ENCODE data around the gene TOP2B. TPM values are rescaled to one million over a fixed set of nuclear protein-coding genes. Genes with fewer than 3 reads are reported as not detected.

The TOP2B gene
- total and polyA plus RNA-seq, 9 of the 15 experiments (the other 6 are each of a cell fraction or from before 2014, with no cell fraction given), result 45.3 to 186 (median 134) TPM

DNA sequence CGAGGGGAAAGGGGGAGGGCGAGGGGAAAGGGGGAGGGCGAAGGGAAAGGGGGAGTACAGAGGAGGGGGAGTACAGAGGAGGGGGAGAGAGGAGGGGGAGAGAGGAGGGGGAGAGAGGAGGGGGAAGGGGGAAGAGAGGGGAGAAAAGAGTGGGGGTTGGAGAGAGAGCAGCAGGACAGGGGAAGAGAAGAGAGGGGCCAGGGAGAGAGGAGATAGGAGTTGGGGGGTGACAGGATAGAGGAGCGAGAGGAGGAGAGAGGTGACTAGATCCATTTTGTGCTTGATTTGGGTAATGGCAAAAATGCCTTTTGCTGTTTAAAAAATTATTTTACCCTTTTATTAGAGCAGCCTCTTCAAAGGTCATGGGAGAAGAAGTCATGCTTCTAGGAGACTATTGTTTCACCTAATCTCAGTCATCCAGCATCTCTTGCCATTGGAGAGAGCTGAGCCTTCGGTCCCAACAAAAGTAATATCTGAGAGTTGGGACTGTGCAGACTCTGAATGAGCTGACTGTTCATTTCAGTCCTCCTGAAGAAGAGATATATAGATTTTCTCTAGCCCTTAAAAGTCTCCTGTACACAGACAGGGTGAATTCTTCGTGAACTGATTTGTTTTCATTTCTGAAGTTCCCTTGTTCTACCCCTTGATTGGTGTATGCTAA is 15.1 kb upstream of the TOP2B start (continued):
- TF ChIP-seq, protein P1, sequence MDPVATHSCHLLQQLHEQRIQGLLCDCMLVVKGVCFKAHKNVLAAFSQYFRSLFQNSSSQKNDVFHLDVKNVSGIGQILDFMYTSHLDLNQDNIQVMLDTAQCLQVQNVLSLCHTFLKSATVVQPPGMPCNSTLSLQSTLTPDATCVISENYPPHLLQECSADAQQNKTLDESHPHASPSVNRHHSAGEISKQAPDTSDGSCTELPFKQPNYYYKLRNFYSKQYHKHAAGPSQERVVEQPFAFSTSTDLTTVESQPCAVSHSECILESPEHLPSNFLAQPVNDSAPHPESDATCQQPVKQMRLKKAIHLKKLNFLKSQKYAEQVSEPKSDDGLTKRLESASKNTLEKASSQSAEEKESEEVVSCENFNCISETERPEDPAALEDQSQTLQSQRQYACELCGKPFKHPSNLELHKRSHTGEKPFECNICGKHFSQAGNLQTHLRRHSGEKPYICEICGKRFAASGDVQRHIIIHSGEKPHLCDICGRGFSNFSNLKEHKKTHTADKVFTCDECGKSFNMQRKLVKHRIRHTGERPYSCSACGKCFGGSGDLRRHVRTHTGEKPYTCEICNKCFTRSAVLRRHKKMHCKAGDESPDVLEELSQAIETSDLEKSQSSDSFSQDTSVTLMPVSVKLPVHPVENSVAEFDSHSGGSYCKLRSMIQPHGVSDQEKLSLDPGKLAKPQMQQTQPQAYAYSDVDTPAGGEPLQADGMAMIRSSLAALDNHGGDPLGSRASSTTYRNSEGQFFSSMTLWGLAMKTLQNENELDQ (CRISPR knock-in tag; IDR thresholded peaks at IDR 0.05; ENCODE audit: borderline replicate concordance), result no peak
- no peak for TF ChIP-seq SPI1 (IDR thresholded peaks at IDR 0.05; ENCODE audit: borderline replicate concordance, low read depth, low read length)
- TF ChIP-seq, protein P2, sequence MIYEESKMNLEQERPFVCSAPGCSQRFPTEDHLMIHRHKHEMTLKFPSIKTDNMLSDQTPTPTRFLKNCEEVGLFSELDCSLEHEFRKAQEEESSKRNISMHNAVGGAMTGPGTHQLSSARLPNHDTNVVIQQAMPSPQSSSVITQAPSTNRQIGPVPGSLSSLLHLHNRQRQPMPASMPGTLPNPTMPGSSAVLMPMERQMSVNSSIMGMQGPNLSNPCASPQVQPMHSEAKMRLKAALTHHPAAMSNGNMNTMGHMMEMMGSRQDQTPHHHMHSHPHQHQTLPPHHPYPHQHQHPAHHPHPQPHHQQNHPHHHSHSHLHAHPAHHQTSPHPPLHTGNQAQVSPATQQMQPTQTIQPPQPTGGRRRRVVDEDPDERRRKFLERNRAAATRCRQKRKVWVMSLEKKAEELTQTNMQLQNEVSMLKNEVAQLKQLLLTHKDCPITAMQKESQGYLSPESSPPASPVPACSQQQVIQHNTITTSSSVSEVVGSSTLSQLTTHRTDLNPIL (CRISPR knock-in tag; IDR thresholded peaks at IDR 0.05), result no peak
- peak; percentile 11; the same call in 1 of the 2 replicates for TF ChIP-seq RFX1 (IDR thresholded peaks at IDR 0.05)
- no peak for TF ChIP-seq RUNX1 (IDR thresholded peaks at IDR 0.05; ENCODE audit: low read depth)

DNA sequence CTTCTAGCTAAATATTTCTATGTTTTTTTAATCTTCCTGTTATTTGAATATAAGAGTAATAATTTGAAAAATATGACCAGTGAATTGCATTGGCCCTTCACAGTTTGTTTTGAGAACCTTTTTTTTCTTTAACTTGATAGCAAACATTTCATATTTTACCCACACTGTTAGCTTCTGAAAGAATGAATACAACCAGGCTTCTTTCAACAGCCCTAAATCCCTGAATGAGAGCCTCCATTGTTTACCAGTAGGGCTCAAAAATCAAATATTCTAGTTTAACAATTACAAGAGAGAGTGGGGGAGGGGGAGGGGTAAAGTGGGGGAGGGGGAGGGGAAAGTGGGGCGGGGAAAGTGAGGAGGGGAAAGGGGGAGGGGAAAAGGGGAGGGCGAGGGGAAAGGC is 14.5 kb upstream of the TOP2B start:
- Histone ChIP-seq H3K9ac (ENCODE audit: insufficient read depth in 1 of 2, low read depth in 2 of 2, low read length in 2 of 2) (no peak overlapping the region), H3K27me3 (ENCODE audit: control insufficient read depth in 2 of 2, insufficient read depth in 2 of 2, low read length in 2 of 2) (peaks cover 0 to 6% of the 10 kb centered on the region in 2 experiments; a peak in 2 of 5 replicates), H3K9me1 (ENCODE audit: control insufficient read depth, insufficient read depth, low read length) (no peaks in the 10 kb centered on the region), H3K4me3 (no peak overlapping the region), H3K27ac (ENCODE audit: extremely low read depth, low read depth, low read length) (no peak overlapping the region), H3K36me3 (ENCODE audit: control insufficient read depth, insufficient read depth, low read length) (no peaks in the 10 kb centered on the region), H3K4me1 (replicated peaks in 1 of 2; ENCODE audit: control insufficient read depth in 2 of 2, insufficient read depth in 2 of 2, low read length in 2 of 2) (peaks cover 2 to 5% of the 10 kb centered on the region in 2 experiments; a peak in 1 of 5 replicates), H3K79me2 (ENCODE audit: control insufficient read depth, insufficient read depth, low read length) (no peaks in the 10 kb centered on the region), H3K9me3 (replicated peaks; ENCODE audit: control insufficient read depth, insufficient read depth, low read depth, low read length) (no peaks in the 10 kb centered on the region), H2AFZ (ENCODE audit: low read depth, low read length) (no peak overlapping the region), H4K20me1 (replicated peaks; ENCODE audit: control insufficient read depth, insufficient read depth, low read length) (no peaks in the 10 kb centered on the region), H3K4me2 (ENCODE audit: insufficient read depth, low read length) (no peak overlapping the region)
- FAIRE-seq, result no peak
- in situ Hi-C loops (cut with MboI), result no loop called here
- no peak for ATAC-seq
- DNase-seq (ENCODE audit: extremely low read depth in 1 of 4, low spot score in 3 of 4), result no peak
- BruUV-seq (replicated peaks), result no TSS peak
- TF ChIP-seq SMARCA4 (IDR thresholded peaks at IDR 0.05), result no peak
- peak in 1 of 2 experiments; percentile 16; a peak in 1 of 4 replicates for TF ChIP-seq KDM1A (IDR thresholded peaks at IDR 0.05)
- TF ChIP-seq PHF8 (IDR thresholded peaks at IDR 0.05; ENCODE audit: borderline replicate concordance, low read length), result no peak
- intact Hi-C loops (cut with micrococcal nuclease), result no loop called here
- POLR2A ChIA-PET, result no interaction called here
- whole genome bisulfite sequencing (ENCODE audit: insufficient coverage, low coverage, missing lambda C conversion rate), result 0% methylated on average over 1 of the region's 2 CpGs
- CTCF ChIA-PET (ENCODE audit: low intra/inter-chr PET ratio), result no interaction called here
